ENCODE results near the gene DAB1.

DAB1 gene

DNA sequence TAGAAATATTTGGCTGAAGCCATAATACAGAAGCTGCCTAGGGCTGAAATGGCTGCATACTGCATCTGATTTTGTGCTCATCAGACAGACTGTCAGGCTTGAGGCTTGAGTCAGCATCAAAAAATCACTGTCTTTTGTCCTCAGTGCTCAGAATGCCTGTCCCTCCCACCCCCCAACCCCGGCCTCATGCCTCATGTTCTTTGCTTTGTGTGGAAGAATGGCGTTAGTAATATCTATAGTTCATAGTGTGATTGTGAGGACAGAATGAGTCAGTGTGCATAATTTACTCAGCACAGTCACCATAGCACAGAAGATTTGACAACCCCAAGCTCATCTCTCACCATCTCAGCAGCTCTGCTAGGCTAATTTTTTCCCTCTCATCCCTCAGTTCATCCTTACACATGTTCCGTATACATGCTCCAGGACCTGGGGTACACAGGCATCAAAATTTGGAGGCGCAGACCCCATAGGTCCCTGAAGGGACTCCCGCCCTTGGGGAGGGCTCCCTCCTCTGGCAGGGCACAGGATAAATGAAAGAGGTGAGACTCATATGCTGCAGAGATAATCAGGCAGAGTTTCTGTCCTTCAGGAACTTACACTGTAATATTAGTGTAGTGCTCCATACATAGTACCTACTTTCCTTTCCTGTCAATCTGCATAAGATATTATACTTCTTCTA lies 299.0 kb downstream of the DAB1 start:
- Histone ChIP-seq H3K27me3 (replicated peaks in 2 of 5; ENCODE audit: control insufficient read depth in 4 of 5, insufficient read depth in 5 of 5, low read length in 4 of 5) (no peaks in the 10 kb centered on the region), H3K4me1 (ENCODE audit: control extremely low read depth in 1 of 4, control insufficient read depth in 4 of 4, insufficient read depth in 4 of 4, low read length in 3 of 4) (no peaks in the 10 kb centered on the region), H3K27ac (ENCODE audit: insufficient read depth in 1 of 2, low read depth in 1 of 2, low read length in 2 of 2, poor library complexity in 1 of 2, severe bottlenecking in 2 of 2) (no peak overlapping the region), H3K4me3 (ENCODE audit: control insufficient read depth in 1 of 7, extremely low read depth in 1 of 7, insufficient read depth in 4 of 7, low read depth in 2 of 7, low read length in 6 of 7) (no peak overlapping the region), H3K36me3 (ENCODE audit: control insufficient read depth in 4 of 4, insufficient read depth in 4 of 4, low read length in 3 of 4) (no peaks in the 10 kb centered on the region), H3K9me3 (ENCODE audit: control extremely low read depth in 1 of 5, control insufficient read depth in 4 of 5, insufficient read depth in 2 of 5, low read depth in 1 of 5, low read length in 4 of 5) (no peaks in the 10 kb centered on the region)
- no peak for DNase-seq
- ChIA-PET POLR2A (no interaction called here), CTCF (no interaction called here)
- WGBS (ENCODE audit: insufficient coverage) = 100% methylated on average over 1 of the region's 5 CpGs

DNA sequence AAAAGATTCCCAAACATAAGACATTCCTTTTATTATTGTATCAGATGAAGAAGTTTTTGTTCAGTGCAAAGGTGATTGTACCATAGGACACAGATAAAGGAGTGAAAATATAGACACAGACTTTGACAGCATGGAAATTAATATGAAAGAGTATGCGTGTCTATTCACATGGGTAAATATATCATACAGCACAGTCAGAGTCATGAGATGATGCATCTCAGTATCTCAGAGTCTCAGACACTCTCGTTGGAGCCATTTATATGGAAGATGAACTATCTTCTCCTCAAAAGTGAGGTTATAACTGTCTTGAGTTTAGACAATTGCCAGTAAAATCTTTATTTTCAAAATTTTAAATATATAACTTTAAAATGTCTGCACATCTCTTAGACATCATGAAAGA lies 299.7 kb downstream of the DAB1 start:
- POLR2A ChIA-PET = no interaction called here
- DNase-seq = no peak

DNA sequence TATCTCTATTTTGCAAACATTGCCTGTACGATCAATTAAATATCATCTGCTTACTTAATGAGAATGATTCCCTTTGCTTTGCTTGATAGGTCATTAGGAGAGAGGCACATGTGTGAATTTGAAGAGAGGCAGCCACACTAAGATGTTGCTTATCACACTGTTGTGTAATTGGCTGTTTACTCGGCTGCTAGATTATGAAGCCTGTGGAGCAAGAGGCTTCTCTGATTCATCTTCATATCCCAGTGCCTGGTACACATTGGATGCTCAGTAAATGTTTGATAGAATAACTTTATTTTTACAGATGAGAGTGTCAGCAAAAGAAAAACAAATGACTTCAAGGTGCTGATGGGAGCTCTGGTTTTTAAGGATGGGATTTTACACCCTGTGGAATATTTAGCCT lies 301.8 kb downstream of the DAB1 start:
- no peak for DNase-seq
- Histone ChIP-seq H3K27me3 (replicated peaks in 2 of 5; ENCODE audit: control insufficient read depth in 4 of 5, insufficient read depth in 5 of 5, low read length in 4 of 5) (no peaks in the 10 kb centered on the region), H3K36me3 (ENCODE audit: control insufficient read depth in 4 of 4, insufficient read depth in 4 of 4, low read length in 3 of 4) (no peaks in the 10 kb centered on the region), H3K4me1 (ENCODE audit: control extremely low read depth in 1 of 4, control insufficient read depth in 4 of 4, insufficient read depth in 4 of 4, low read length in 3 of 4) (no peaks in the 10 kb centered on the region), H3K9me3 (ENCODE audit: control extremely low read depth in 1 of 5, control insufficient read depth in 4 of 5, insufficient read depth in 2 of 5, low read depth in 1 of 5, low read length in 4 of 5) (no peaks in the 10 kb centered on the region), H3K27ac (ENCODE audit: insufficient read depth in 1 of 2, low read depth in 1 of 2, low read length in 2 of 2, poor library complexity in 1 of 2, severe bottlenecking in 2 of 2) (no peak overlapping the region), H3K4me3 (ENCODE audit: control insufficient read depth in 1 of 7, extremely low read depth in 1 of 7, insufficient read depth in 4 of 7, low read depth in 2 of 7, low read length in 6 of 7) (no peak overlapping the region)
- 88% methylated on average over 1 of the region's 2 CpGs for WGBS (ENCODE audit: insufficient coverage)
- ChIA-PET CTCF (no interaction called here), POLR2A (no interaction called here)

More for the DNA sequence above, 299.7 kb downstream of the DAB1 start:
- Histone ChIP-seq H3K27ac (ENCODE audit: insufficient read depth in 1 of 2, low read depth in 1 of 2, low read length in 2 of 2, poor library complexity in 1 of 2, severe bottlenecking in 2 of 2) (no peak overlapping the region), H3K4me1 (ENCODE audit: control extremely low read depth in 1 of 4, control insufficient read depth in 4 of 4, insufficient read depth in 4 of 4, low read length in 3 of 4) (no peaks in the 10 kb centered on the region), H3K4me3 (ENCODE audit: control insufficient read depth in 1 of 7, extremely low read depth in 1 of 7, insufficient read depth in 4 of 7, low read depth in 2 of 7, low read length in 6 of 7) (no peak overlapping the region), H3K27me3 (replicated peaks in 2 of 5; ENCODE audit: control insufficient read depth in 4 of 5, insufficient read depth in 5 of 5, low read length in 4 of 5) (no peaks in the 10 kb centered on the region), H3K9me3 (ENCODE audit: control extremely low read depth in 1 of 5, control insufficient read depth in 4 of 5, insufficient read depth in 2 of 5, low read depth in 1 of 5, low read length in 4 of 5) (no peaks in the 10 kb centered on the region), H3K36me3 (ENCODE audit: control insufficient read depth in 4 of 4, insufficient read depth in 4 of 4, low read length in 3 of 4) (no peaks in the 10 kb centered on the region)
- CTCF ChIA-PET = no interaction called here
- WGBS (ENCODE audit: insufficient coverage) = no CpG with 5 or more reads among the region's 2 CpGs

DNA sequence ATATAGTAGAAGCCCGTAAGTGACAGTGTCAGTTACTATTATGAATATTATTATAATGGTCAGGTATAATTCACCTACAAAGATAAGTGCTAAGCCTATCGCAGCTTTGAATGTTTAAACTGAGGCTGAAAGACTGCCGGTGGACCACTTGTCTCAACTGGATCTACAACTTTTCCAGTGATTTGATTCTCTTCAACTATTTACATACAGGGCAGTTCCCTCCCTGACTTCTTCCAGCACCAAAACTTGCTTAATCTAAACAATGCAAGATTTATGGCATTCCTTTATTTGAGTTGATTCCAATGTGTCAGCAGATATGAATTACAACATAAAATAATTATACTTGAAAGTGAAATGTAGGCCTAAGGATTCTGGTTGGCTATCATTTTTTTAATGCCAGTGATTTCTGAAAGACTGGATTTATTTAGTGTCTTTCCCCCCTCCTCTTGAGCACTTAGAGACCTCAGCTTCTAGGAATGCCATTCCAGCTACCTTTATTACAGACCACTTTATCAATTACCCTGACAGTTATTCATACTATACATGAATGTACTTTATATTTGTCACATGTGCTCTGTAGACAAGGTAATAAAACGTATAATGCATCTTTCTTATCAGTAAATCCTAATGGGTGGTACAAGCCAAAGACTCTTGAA lies 304.8 kb downstream of the DAB1 start:
- Histone ChIP-seq H3K27me3 (replicated peaks in 2 of 5; ENCODE audit: control insufficient read depth in 4 of 5, insufficient read depth in 5 of 5, low read length in 4 of 5) (peaks cover 0 to 2% (median 0%) of the 10 kb centered on the region in 5 experiments), H3K9me3 (ENCODE audit: control extremely low read depth in 1 of 5, control insufficient read depth in 4 of 5, insufficient read depth in 2 of 5, low read depth in 1 of 5, low read length in 4 of 5) (no peaks in the 10 kb centered on the region), H3K4me1 (ENCODE audit: control extremely low read depth in 1 of 4, control insufficient read depth in 4 of 4, insufficient read depth in 4 of 4, low read length in 3 of 4) (no peaks in the 10 kb centered on the region), H3K36me3 (ENCODE audit: control insufficient read depth in 4 of 4, insufficient read depth in 4 of 4, low read length in 3 of 4) (no peaks in the 10 kb centered on the region), H3K4me3 (ENCODE audit: control insufficient read depth in 1 of 7, extremely low read depth in 1 of 7, insufficient read depth in 4 of 7, low read depth in 2 of 7, low read length in 6 of 7) (no peak overlapping the region), H3K27ac (ENCODE audit: insufficient read depth in 1 of 2, low read depth in 1 of 2, low read length in 2 of 2, poor library complexity in 1 of 2, severe bottlenecking in 2 of 2) (no peak overlapping the region)
- WGBS (ENCODE audit: insufficient coverage) = no CpG with 5 or more reads among the region's 4 CpGs
- ChIA-PET POLR2A (no interaction called here), CTCF (interaction anchor here (0.7 kb wide), 1 partner anchor 654 kb away, joined by 3 read pairs; no protein-coding TSS in a partner anchor)
- no peak for DNase-seq

DNA sequence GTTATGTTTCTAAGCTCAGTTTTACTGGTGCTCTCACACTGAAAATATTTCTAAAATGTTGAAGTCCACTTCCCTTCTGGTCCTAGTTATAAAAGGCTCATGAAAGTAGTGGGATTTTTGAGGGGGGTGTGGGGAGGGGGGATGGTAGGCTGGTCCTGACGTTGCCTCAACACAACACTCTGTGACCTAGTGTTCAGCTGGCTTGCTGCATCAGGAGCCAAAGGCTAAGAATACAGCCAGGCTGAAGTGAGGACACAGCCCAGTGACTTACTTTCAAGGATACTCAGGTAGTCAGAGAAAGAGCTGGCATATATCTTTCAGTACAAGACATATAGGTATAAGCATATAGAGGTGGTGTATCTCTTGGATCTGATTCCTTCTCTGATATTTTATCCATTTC lies 306.1 kb downstream of the DAB1 start:
- no peaks in the 10 kb centered on the region for H3K36me3 ChIP-seq (ENCODE audit: control insufficient read depth in 4 of 4, insufficient read depth in 4 of 4, low read length in 3 of 4)
- peaks cover 0 to 2% (median 0%) of the 10 kb centered on the region in 5 experiments for H3K27me3 ChIP-seq (replicated peaks in 2 of 5; ENCODE audit: control insufficient read depth in 4 of 5, insufficient read depth in 5 of 5, low read length in 4 of 5)
- no peaks in the 10 kb centered on the region for H3K4me1 ChIP-seq (ENCODE audit: control extremely low read depth in 1 of 4, control insufficient read depth in 4 of 4, insufficient read depth in 4 of 4, low read length in 3 of 4)
- H3K9me3 ChIP-seq (ENCODE audit: control extremely low read depth in 1 of 5, control insufficient read depth in 4 of 5, insufficient read depth in 2 of 5, low read depth in 1 of 5, low read length in 4 of 5) = no peaks in the 10 kb centered on the region
- ChIA-PET POLR2A (no interaction called here), CTCF (no interaction called here)
- no peak for DNase-seq
- WGBS (ENCODE audit: insufficient coverage) = no CpG with 5 or more reads among the region's 1 CpG
- H3K27ac ChIP-seq (ENCODE audit: insufficient read depth in 1 of 2, low read depth in 1 of 2, low read length in 2 of 2, poor library complexity in 1 of 2, severe bottlenecking in 2 of 2) = no peak overlapping the region
- no peak overlapping the region for H3K4me3 ChIP-seq (ENCODE audit: control insufficient read depth in 1 of 7, extremely low read depth in 1 of 7, insufficient read depth in 4 of 7, low read depth in 2 of 7, low read length in 6 of 7)

DNA sequence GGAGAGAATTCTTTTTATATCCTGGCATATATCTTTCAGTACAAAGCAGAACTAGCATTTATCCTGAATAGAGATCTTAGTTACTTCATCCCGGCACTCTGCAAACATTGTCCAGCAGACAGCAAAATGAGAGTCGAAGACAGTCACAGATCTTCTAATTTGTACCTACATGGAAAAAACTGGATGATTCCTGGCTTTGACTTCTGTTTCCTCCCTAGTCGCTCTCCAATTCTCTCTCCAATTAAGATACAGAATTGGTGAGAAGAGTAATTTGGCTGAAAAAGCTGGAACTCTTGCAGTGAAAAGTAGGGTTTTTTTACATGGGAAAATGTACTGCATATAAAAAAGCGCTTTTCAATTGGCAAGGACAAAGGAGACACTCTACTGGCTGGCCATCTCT lies 307.0 kb downstream of the DAB1 start:
- CTCF ChIA-PET = no interaction called here
- 100% methylated on average over 3 of the region's 4 CpGs for WGBS (ENCODE audit: insufficient coverage)
- Histone ChIP-seq H3K36me3 (ENCODE audit: control insufficient read depth in 4 of 4, insufficient read depth in 4 of 4, low read length in 3 of 4) (no peaks in the 10 kb centered on the region), H3K9me3 (ENCODE audit: control extremely low read depth in 1 of 5, control insufficient read depth in 4 of 5, insufficient read depth in 2 of 5, low read depth in 1 of 5, low read length in 4 of 5) (no peaks in the 10 kb centered on the region), H3K27me3 (replicated peaks in 2 of 5; ENCODE audit: control insufficient read depth in 4 of 5, insufficient read depth in 5 of 5, low read length in 4 of 5) (peaks cover 0 to 2% (median 0%) of the 10 kb centered on the region in 5 experiments), H3K4me1 (ENCODE audit: control extremely low read depth in 1 of 4, control insufficient read depth in 4 of 4, insufficient read depth in 4 of 4, low read length in 3 of 4) (no peaks in the 10 kb centered on the region), H3K4me3 (ENCODE audit: control insufficient read depth in 1 of 7, extremely low read depth in 1 of 7, insufficient read depth in 4 of 7, low read depth in 2 of 7, low read length in 6 of 7) (no peak overlapping the region), H3K27ac (ENCODE audit: insufficient read depth in 1 of 2, low read depth in 1 of 2, low read length in 2 of 2, poor library complexity in 1 of 2, severe bottlenecking in 2 of 2) (no peak overlapping the region)
- no peak for DNase-seq
- POLR2A ChIA-PET = no interaction called here

DNA sequence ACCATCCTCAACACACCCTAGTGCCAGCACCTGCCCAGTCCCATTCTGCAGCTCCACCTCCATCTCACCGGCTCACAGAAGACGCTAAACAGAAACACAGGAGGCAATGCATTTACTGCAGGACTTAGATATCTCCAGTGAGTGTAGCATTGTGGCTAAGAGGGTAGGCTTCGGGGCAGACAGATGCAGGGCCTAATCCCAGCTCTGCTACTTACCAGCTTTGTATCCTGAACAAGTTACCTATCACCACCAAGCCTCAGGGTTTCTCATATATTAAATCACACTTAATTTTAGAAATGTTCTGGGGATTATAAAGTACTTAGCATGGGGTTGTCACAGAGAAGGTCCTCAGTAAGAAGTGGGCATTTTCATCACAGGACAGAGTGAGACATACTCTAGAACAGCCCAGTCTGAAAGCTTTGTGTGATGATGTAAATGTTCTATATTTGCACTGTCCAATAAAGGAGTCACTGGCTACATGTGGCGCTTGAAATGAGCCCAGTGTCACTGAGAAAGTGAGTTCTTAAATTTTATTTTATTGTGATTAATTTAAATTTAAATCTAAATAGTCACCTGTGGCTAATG lies 308.7 kb downstream of the DAB1 start:
- Histone ChIP-seq H3K27me3 (replicated peaks in 2 of 5; ENCODE audit: control insufficient read depth in 4 of 5, insufficient read depth in 5 of 5, low read length in 4 of 5) (peaks cover 0 to 2% (median 0%) of the 10 kb centered on the region in 5 experiments), H3K36me3 (ENCODE audit: control insufficient read depth in 4 of 4, insufficient read depth in 4 of 4, low read length in 3 of 4) (no peaks in the 10 kb centered on the region), H3K4me1 (ENCODE audit: control extremely low read depth in 1 of 4, control insufficient read depth in 4 of 4, insufficient read depth in 4 of 4, low read length in 3 of 4) (no peaks in the 10 kb centered on the region), H3K9me3 (ENCODE audit: control extremely low read depth in 1 of 5, control insufficient read depth in 4 of 5, insufficient read depth in 2 of 5, low read depth in 1 of 5, low read length in 4 of 5) (no peaks in the 10 kb centered on the region), H3K4me3 (ENCODE audit: control insufficient read depth in 1 of 7, extremely low read depth in 1 of 7, insufficient read depth in 4 of 7, low read depth in 2 of 7, low read length in 6 of 7) (no peak overlapping the region), H3K27ac (ENCODE audit: insufficient read depth in 1 of 2, low read depth in 1 of 2, low read length in 2 of 2, poor library complexity in 1 of 2, severe bottlenecking in 2 of 2) (no peak overlapping the region)
- CTCF ChIA-PET = no interaction called here
- no peak for DNase-seq
- POLR2A ChIA-PET = no interaction called here
- 100% methylated on average over 3 of the region's 4 CpGs for WGBS (ENCODE audit: insufficient coverage)
